Stimulated activated CD4-positive, alpha-beta T cell treated with anti-CD3 and anti-CD28 coated beads, Interleukin-4, amount 100 ng/mL, for 24 hours (primary cell): ENCODE measurements around the gene TDO2.

Experiments
- DNase-seq: peaks from one replicate; pipeline ENCODE4 v3.0.0-alpha.2; 2020

The TDO2 gene

DNA sequence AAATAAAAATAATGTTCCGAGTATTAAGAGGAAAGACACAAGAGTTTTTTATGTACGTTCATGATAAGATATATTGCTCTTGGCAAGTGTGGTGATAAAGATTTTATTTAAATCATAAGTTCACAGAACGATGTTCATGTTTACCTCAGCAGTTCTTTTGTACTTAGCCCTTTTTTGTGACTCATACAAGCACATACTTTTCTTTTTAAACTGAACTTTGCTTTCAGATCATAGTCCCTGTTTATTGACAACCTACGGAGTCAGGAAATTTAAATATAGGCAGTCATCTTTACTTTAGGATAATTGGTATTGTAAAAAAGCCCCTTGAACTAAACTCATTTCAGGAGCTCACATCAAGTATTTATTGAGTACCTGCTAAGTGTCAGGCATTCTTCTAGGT is 51.4 kb downstream of the TDO2 start:
- DNase-seq, result no peak

DNA sequence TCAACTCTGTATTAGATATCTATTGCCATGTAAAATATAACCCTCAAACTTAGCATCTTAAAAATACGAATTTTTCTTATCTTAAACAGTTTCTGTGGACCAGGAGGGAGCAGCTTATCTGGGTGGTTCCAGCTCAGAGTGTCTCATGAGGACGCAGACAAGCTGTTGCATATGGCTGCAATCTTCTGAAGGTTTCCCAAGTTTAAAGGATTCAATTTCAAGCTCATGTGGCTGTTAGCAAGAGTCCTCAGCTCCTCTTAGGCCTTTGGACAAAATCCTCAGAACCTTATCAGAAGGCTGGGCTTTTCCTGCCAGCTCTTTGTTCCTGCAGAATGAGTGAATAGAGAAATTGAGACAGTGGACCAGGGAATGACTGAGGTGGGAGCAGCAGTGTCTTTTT is 53.0 kb downstream of the TDO2 start:
- no peak for DNase-seq

DNA sequence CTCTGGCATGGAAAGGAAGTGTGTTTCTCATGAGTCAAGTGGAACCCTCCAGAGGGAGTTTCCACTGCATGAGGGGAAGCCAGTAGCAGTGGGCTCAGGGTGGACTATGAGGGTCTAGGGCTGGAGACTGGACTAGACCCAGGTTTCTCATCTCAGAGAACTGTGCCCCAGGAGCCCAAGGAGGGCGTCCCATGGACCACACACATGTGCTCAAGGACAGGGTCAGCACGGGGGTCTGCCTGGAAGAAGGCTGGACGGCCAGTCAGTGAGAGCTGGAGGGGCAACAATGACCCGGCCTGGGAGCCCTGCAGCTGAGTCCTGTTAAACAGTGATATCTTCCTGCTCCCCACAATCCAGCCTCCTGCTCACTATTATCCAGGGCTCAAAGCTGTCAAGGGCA is 55.9 kb downstream of the TDO2 start:
- no peak for DNase-seq

DNA sequence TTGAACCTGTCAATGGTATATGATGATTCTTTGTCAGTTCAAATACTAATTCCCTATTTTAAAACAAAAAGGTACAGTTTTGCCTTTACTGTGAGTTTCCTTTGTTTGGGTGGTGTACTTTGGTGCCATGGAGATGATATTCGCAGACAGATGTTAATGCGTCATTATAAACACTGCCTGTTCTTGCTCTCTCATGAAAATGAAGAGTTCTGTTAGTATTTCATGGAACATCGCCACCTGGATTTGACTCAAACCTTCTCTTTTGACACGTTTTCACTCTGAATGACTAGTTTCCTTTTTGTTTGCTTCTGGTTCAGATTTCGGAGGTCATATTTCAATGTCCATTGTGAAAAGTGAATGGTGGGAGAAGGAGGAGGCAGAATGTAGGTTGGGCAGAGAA is 57.0 kb downstream of the TDO2 start:
- no peak for DNase-seq

DNA sequence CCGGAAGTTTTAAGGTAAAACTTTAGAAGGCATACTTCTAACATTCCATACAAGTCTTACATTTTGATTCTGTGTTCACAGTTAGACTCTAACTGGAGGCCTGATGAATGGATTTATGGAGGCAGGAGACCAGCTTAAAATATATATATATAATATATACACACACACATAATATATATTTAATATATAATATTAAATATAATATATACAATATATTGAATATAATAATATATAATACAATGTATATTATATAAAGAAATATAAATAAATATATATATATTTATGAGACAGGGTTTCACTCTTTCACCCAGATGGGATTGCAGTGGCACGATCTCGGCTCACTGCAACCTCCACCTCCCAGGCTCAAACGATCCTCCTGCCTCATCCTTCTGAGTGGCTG is 58.1 kb downstream of the TDO2 start:
- no peak for DNase-seq

DNA sequence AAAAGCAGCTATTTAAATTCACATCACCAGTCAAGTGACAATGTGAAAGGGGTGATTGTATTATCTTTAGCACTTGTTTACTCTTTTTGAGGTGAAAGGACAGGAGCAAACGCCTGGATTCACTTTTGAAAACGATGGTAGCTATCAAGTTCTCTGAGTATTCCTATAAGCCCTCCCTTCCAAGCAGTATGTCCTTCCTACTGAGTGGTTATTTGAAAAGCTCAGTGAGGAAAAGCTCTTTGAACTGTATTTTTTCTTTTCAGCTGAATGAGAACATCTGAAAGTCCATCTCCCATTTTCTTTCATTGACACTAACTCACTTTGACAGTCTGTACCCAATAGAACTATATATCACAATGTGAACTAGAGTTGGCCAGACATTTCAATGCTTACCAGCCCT is 59.3 kb downstream of the TDO2 start:
- no peak for DNase-seq

DNA sequence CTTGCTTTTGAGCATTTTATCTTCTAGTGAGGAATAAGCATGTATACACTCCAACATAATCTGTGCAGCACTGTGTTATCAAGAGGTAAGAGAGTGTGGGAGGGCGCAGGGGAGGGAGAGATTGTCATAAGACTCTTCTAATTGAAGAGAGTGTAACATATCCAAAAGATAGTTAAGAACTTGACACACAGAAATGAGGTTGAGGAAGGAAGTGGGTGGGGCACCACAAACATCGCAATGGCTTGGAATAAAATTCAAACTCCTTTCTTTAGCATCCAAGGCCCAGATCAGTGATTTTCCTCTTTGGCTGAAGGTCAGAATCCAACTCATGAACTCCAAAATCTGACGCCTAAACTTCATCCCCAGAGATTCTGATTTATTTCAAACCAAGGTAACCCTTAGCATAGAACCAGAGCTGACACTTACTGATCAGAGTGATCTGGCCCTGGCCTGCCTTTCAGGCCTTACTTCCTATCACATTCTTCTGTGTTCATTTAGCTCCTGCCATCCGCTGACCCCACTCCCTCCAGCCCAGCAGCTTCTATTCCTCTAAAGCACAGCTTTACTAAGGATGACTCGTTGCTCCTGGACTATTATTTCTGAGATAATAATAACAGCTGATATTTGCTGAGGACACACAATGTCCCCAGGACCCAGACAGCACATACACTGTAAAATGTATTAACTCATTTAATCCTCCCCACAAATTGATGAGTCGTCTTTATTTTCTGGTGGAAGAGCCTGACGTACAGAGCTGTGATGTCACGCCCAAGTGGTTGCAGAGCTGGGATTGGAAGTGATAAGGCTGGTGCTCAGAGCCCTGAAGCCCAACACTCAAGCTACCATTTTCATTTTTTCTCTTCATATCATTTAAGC is 60.8 kb downstream of the TDO2 start:
- DNase-seq, result no peak

DNA sequence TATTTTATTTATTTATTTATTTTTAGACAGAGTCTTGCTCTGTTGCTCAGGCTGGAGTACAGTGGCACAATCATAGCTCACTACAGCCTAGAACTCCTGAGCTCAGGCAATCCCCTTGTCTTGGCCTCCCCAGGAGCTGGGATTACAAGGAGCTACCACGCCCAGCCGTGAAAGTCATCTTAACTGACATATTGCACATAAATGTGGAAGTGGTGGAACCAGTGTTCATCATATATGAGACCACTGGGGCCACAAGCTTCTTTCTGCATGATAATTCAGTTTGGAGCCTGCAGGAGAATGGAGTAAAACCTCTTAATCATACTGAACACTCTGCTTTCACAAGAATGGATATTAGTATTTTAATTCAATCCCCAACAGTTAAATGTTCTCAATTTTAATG is 62.7 kb downstream of the TDO2 start:
- DNase-seq, result no peak

DNA sequence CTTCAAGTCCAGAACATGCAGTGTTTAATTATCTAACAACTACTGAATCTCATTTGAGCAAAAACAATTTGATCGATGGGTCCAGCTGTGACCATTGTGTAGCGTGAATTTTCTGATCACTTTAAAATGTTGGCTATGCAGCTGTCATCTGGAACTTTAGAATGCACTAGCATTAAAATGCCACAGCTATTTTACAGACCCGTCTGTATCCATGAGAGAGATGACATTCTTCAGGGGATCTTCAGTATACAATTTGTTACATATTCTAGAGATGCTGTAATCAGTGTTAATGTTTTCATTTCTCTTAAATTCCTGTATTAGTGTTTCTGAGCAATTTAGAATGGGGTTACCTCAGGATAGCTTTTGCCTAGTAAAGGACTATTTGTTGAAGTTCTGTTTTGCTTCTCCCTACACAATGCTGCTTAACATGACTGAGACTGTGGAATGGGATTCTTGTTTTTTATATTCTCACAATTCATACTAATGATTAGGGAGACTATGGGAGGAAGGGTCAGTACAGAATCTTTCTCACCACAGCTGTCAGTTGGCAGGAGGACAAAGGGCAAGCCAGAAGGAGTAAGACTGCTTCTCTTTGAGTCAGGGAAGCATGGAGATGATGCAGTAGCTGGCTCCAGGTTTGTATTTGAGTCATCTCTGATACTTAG is 63.4 kb downstream of the TDO2 start:
- DNase-seq, result no peak
